IPS-NIHi7 (cell line): ENCODE results near the gene HDDC3.
"Not testable (repeated sequence)": the region's sequence is repeated elsewhere in the genome, so short reads cannot be mapped to it uniquely, and the experiment has no call there.

ENCODE experiments used
- DNase-seq: peaks from one replicate; pipeline ENCODE4 v3.0.0; 2012; ENCODE audit warnings: mixed read lengths; ENCODE audit errors: extremely low spot score

The HDDC3 gene

GRCh38 chr15:90909976-90910375 lies 22.4 kb downstream of the HDDC3 start:
- DNase-seq, result no peak

GRCh38 chr15:90909449-90909848 lies 22.9 kb downstream of the HDDC3 start:
- DNase-seq, result not testable (repeated sequence)

GRCh38 chr15:90907838-90908507 lies 24.4 kb downstream of the HDDC3 start:
- DNase-seq, result no peak

GRCh38 chr15:90907051-90907660 lies 25.2 kb downstream of the HDDC3 start:
- no peak for DNase-seq

GRCh38 chr15:90906181-90906849 lies 26.0 kb downstream of the HDDC3 start:
- no peak for DNase-seq

- no peak for DNase-seq
Observed at GRCh38 chr15:90905306-90906180, 26.8 kb downstream of the HDDC3 start.

GRCh38 chr15:90904746-90905145 lies 27.6 kb downstream of the HDDC3 start:
- no peak for DNase-seq

- peak; percentile 76 for DNase-seq
Observed at GRCh38 chr15:90903733-90904536, 28.4 kb downstream of the HDDC3 start.

GRCh38 chr15:90902840-90903732 lies 29.3 kb downstream of the HDDC3 start, which contains the start of gene MAN2A2:
MAN2A2 (plus strand) TSS chr15:90903302; CDS start chr15:90904208, 906 bp downstream.
- peak; percentile 63 for DNase-seq

- peak; percentile 96 for DNase-seq
Observed at GRCh38 chr15:90902040-90902839, 30.1 kb downstream of the HDDC3 start.

- no peak for DNase-seq
Observed at GRCh38 chr15:90901175-90902039, 30.9 kb downstream of the HDDC3 start.

- not testable (repeated sequence) for DNase-seq
Observed at GRCh38 chr15:90897131-90897655, 35.2 kb downstream of the HDDC3 start.

GRCh38 chr15:90895571-90896117 lies 36.7 kb downstream of the HDDC3 start:
- no peak for DNase-seq

- DNase-seq, result no peak
Observed at GRCh38 chr15:90893175-90894090, 38.9 kb downstream of the HDDC3 start.

GRCh38 chr15:90892498-90893174 lies 39.7 kb downstream of the HDDC3 start:
- no peak for DNase-seq

GRCh38 chr15:90892023-90892422 lies 40.3 kb downstream of the HDDC3 start:
- no peak for DNase-seq
